Measurements from ENCODE around the gene MYO1G.

The MYO1G gene

DNA sequence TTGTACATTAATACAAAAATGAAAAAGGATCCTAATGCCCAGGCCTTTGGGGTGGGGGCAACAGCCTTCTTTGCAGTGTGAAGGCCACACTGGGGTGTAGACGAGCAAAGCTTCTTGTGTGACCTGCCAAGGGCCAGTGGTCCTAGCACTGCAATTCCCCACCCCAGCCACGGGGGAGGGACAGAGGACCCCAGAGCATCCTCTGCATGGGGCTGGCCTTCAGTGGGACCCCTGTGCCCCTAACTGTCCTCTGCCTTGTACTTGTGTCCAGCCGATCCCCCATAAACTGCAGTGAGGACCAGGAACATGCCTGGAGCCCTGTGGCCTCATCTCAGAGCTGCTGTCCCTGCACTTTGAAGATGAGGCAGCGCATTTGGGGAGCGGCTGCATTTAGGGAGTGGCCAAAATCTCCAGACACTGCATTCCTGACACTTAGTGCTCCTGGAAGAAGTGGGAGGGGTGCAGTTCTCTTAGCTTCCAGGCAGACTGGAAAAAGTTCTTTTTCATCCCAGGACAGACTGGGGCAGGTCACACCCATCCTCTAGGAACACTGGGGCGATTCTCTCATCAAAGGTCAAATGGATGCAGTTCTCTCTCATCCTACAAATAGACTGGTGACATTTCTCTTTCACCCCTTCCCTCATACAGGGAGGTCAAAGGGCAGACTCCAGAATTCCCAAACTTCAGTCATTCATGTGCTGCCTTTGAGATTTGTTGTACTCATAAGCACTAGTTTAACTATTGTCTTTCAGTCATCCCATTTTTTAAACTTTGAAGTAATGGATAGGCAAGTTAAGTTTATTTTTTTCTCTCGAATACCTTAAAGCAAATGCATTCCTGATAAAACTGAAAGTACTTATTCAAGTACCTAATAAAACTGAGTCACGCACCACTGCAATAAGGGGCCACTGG is 922 bp upstream of the MYO1G start:
- no peak for DNase-seq

DNA sequence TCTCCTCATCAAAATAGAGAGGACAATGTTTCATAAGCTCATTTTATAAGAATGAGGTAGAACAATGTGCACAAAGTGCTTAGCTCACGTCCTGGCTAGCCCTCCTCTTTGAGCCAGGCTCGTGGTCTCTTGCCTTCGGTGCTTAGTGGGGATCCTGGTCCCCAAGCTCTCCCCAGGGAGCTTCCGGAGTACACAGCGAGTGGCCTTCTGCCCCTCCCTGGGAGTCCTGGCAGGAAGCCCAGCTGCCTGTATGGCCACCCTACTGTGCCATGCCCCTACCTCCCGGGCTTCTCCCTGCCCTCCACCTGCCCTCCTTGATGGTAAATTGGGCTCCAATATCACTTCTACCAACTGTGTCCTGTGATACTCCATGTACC is 868 bp downstream of the MYO1G start:
- no peak for DNase-seq

DNA sequence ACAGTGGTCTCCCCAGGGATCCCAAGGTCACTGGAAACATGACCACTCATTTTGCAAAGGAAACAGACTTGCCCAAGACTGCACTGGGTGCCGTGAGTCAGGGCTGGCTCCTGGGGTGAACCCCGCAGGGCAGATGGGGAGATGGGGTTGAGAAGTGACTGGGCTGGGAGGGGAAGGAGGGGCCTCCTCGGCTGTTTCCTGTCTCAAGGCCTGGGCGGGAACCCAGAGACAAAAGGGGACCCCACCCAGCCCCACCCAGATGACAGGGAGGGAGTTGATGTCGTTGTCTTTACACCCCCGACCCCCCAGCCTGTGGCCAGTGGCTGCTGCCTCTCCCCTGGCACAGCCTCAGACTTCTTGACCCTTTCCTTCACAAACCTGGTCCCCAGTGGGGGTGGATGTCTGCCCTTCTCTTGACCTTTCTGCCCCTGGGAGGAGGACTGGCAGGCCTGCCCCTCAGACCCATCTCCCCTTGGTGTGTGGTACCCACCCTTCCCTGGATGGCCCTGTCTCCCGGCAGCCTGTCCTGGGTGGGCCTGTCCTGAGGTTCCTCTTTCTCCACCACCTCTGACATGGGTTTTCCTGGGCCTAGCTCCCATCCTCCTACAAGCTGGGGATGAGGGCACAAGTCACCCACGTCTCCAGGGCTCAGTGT is 1.4 kb downstream of the MYO1G start:
- DNase-seq, result no peak

DNA sequence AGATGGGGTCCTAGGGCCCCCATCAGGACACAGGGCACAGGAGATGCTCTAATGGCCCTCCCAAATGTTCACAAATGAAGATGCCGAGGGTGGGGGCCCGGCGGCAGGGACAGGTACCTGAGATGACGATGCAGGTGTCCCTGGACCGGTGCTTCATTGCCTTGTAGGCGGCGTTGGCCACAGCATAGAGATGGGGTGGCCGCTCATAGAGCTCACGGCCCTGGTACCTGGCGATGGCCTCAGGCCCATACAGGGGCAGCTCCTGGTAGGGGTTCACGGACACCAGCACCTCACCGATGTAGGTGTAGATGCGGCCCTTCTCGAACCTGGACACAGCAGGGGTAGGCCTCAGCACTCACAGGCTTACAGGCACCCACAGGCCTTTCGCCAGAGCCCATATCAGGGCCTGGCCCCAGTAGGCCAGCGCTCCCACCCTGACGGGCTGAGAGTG is 2.0 kb downstream of the MYO1G start:
- no peak for DNase-seq

DNA sequence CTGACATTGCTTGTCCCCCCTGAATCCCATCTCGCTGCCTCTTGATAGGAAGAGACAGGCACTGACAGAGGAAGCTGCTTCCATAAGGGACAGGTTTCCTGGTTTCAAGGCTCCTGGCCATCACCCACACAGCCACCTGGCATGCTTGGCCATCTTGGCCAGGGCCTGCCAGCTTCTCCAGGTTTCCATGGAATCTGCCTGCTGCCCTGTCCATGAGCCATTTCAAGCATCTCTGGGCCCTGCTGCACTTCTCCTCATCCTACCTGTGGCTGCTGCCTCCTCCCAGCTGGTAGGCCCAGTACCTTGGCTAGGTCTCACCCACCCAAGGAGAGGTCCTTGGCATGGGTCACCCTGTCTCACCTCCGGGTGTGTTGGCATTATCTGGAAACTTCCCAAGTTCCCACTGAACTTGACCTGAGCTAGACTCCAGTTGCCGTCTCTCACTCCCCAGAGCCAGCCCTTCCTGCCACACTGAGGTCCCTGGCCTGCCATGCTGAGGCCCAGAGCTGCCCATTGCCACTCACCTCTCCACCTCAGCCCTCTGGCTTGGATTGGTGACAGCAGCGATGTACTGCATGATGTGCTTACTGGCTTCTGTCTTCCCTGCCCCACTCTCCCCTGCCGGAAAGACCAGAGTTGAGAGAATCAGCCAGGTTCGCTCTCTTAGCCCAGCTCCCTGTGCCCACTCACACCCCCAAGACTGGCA is 2.6 kb downstream of the MYO1G start:
- no peak for DNase-seq

DNA sequence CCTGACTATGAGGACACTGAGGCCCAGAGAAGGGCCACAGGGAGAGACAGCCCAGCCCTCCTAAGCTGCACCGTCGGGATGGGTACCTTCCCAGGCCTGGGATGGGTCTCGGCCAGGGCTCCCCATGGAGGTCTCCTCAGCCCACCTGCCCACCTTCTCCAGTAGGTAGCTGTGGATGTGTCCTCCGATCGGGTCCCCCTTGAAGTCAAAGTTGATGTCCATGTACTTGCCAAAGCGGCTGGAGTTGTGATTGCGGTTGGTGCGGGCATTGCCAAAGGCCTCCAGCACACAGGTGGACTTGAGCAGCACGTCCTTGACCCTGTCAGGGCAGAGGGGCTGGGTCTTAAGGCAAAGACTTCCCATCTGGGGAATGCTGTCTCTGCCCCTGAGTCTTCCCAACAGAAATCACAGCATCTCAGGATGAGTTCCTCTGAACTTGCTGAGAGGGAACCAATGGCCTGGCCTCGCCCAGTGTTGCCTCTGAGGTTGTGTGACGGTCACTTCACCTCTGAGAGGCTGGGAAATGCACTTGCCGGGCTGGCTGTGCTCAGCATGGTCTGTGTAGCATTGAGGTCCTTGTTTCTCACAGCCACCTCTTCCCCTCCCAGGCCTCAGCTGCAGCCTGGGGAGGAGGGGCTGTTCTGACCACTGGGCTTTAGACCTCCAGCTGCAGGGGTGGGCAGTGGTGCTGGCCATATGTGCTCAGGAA is 3.3 kb downstream of the MYO1G start:
- DNase-seq, result no peak

DNA sequence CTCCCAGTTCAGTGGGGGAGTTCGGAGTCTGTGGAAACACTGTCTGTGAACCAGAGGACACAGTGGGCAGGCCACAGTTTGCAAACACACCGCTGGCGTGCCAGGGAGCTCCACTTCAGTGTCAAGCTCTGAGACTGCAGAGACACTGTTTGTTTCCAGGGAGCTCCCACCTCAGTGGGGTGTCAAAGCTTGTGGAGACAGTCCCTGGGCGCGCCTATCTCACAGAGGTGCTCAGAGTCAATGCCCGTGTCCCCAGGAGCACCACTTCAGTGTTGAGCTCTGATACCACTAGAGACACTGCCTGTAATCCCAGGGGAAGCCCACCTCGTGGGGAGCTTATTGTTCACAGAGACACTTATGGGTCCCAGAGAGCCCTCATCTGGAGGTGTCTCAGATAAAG is 4.3 kb downstream of the MYO1G start:
- DNase-seq, result no peak

DNA sequence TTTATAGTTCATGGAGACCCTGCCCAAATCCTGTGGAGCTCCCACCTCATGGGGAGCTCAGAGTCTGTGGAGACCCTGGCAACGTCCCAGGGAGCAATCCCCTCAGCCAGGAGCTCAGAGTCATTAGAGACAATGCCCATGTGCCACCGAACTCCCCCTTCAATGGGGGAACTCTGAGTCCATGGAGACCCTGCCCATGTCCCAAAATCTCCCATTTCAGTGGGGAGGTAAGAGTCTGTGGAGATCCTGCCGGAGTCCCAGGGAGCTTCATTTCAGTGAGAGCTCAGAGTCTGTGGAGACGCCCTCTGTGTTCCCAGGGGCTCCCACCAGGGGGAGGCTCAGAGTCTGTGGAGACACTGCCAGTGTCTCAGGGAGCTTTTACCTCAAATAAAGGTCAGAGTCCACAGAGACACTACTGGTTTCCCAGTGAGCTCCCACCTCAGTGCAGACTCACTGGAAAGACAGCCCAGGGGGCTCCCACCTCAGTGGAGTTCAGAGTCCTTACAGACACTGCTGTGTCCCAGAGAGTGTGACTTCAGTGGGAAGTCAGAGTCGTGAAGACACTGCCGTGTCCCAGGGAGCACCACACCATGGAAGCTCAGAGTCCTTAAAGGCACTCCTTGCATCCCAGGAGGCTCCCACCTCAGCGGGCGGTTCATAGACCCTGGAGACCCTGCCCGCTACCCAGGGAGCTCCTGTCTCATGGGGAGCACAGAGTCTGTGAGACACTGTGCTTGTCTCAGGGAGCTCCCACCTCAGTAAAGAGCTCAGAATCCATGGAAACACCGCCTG is 5.0 kb downstream of the MYO1G start:
- DNase-seq, result no peak

DNA sequence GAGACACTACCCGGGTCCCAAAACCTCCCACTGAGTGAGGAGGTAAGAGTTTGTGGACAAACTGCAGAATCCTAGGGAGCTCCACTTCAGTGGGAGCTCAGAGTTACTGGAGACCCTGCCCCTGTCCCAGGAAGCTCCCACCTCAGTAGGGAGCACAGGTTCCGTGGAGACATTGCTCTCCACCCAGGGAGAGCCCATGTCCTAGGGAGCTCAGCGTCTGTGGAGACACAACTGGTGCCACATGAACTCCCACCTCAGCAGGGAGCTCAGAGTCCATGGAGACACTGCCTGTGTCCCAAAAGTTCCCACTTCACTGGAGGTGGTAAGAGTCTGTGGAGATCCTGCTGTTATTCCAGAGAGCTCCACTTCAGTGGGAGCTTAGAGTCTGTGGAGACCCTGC is 6.3 kb downstream of the MYO1G start:
- DNase-seq, result no peak

DNA sequence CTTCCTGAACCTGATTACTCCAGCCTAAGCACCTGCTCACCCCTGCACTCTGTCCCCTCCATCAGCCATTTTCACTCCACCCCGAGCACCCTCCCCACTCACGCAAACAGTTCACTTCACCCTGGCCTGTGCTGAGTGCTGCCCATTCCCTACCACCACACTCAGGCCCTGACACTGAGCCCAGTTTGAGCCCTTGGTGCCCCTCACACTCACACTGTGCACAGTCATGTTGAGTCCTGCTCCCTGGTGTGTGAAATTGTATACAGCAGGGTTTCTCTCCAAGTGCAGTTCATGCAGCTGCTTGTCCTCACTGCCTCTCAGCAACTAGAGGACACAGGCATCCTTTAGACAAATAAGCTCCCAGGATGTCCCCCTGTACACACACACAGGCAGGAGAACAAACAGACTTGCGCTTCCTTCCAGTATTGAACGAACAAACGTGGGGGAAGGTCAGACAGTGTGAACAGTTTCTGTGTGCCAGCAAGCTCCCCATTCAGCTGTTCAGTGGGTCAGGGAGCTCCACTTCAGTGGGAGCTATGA is 6.8 kb downstream of the MYO1G start:
- DNase-seq, result no peak

DNA sequence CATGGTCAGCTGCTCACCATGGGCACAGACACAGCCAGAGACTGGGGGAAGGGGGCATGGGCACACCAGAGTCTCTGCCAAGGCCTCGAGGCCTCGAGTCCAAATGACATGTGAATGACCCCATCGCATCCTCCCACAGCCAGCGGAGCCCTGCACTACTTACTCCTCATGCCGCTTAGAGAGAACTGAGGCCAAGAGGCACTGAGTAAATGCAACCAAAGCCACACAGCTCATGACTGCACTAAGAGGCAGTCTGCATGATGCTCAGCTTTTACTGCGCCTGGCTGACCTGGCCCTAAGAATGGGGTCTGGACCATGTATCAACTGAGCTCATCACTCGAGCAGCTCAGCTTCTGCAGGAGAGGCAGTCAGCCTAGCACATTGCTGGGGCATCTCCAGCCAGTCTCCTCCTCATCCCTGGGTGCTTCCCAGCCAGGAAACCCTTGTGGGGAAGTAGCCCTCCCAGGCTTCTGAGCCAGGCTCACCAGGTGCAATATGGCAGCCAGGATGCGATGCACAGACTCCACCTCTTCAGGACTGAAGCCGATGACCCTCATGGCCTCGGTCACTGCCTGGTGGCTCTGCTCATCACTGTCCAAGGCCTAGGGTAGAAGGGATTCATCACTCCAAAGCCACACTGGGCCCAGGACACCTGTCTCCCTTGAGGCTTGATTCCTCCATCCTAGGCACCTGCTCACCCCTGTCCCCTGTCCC is 7.5 kb downstream of the MYO1G start:
- DNase-seq, result no peak

DNA sequence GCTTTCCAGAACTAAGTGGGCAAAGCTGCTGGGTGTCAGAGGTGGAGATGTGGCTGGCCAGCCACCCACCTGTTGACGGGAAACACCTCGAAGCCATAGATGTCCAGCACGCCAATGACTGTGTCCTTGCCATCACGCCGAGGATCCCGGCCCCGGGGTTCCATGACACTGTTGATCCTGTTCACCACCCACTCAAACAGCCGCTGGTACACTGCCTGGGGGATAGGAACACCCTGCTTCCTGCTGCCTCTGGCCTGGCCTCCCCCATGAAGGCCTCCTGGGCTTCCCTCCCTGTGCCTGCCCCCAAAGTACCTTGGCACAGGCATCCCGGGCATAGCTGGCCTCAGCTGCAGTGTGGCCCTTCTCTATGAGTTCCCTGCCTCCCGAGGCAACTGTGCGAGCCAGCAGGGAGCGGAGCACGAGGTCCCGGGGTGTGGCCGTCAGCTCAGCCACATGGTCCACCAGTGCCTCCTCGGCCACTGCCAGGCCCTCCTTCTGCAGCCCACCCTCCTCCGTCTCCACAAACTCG is 8.2 kb downstream of the MYO1G start:
- DNase-seq, result no peak

DNA sequence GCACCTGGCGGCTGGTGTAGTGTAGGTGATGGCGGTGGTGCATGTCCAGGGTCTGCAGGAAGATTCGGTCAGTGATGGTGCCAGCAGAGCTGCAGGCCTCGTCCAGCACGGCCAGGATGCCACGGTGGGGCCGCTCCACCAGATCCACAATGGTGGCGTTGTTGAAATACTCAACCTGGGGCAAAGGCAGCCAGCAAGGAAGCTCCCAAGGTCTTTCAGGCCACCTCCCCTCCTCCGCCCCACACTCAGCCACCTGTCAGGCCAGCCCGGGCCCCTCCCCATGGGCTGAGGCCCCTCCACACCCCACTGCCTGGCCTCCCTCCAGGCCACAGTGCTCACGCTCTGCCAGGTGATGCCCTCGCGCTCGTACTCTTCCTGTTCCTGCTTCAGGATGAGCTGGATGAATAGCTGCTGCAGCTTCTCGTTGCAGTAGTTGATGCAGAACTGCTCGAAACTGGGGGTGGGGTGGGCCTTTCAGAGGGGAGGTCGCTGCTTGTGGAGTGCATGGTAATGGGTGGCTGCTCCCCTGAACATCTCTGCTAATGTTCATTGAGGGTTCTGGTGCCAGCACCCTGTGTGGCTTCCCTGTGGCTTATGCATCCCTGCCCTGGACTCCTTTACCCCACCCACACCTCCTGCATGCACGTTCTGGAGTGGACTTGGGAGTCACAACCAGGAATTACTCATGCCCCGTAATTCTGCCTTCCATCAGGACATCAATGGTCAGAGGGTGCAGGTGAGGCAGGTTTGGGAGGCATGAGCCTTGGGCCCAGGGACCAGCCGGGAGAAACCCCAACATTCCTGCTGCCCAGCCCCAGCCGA is 8.9 kb downstream of the MYO1G start:
- DNase-seq, result no peak

DNA sequence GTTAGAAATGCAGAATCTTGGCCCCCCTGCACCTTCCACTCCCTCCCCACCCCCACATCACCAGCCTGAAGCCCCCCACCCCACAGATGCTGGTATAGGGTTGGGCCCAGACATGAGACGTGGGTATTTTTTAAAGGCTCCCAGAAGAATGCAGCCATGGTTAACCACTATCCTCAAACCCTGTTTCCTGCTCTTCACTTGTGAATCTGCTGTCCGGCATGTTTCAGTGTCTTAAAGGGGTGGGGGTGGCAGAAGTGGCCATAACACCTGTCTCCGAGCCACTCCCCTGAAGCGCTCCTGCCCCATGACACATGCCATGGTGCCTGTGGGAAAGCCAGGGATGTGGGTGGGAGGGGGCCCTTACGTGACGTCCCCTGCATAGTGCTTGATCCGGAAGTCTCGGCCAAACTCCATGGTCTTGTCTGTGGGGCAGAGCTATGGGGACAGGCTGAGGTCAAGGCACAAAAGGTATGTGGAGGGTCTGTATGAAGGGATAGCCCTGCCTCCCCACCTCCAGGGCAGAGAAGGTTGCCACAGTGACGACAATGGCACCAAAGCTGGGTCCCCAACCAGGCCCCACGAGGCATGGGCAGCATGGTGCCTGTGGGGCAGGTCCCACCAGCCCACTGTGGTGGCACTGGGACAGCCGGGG is 9.6 kb downstream of the MYO1G start:
- DNase-seq, result no peak

DNA sequence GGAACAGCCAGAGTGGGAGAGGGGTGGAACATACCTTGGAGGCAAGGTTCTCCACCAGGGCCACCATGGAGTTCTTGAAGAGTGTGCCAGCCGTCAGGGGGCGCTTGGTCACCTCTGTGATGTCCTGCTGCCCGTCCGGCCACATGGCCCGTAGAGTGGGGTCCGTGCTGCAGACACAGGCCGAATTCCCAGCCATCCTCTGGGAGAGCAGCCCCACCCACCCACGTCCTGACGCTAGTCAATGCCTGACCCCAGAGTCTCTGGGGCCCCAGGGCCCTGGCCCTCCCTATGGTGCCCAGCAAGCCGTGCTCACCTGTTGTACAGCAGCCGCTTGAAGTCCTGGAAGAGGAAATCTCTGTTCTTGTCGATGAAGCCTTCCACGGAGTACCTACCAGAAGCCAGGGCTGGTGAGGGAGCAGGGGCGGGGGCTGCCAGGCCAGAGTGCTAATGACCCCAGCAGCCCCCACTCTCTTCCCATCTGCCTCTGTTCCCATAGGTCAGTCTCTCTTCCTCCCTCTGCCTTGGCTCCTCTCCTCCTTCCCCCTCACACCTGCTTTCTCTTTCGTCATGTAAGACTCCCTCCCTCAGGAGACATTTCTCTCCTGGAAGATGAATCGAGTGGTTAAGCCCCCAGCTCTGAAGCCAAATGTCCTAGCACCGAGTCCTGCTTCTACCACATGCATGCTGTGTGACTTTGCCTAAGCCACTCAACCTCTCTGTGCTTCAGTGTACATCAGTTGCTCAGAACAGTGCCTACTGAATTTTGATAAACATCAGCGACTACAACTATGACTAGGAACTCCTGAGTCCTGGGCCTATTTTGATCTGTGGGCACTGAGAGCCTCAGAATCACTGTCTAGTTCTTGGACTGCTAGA is 11.0 kb downstream of the MYO1G start:
- DNase-seq, result no peak

DNA sequence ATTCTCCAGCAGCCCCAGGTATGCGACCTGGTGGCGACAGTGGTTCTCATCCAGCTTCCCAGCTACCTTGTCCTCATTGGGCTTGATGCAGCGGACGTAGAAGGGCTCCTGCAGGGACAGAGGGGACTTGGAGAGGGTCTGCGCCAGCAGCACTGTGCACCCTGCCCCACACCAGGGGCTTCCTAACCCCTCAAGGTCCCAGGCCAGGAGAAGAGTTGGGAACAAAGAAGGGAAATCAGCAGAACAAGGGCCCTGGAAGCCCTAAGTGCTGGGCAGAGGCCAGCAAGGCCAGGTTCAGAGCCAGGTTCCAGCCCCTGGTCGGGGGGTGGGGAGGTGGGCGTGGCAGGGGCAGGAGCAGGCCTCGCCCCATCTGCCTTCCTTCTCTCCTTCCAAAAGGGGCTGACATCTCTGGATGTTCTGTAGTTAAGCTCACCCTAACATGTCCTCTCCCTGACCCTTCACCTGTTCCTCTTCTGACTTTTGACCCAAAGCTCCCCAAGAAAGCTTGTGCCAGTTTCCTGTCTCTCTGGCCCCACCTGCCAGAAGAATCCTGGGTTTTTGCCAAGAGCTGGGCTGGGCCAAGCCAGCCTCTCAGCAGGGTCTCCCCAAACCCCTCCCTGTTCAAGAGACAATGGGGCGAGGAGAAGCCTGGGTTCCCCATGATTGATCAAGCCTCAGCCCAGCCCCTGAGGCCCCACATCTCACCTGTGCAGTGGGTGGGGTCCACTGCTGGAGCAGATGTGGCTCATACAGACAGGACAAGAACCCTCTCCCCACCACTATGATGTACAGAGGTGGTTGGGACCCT is 11.9 kb downstream of the MYO1G start:
- no peak for DNase-seq

DNA sequence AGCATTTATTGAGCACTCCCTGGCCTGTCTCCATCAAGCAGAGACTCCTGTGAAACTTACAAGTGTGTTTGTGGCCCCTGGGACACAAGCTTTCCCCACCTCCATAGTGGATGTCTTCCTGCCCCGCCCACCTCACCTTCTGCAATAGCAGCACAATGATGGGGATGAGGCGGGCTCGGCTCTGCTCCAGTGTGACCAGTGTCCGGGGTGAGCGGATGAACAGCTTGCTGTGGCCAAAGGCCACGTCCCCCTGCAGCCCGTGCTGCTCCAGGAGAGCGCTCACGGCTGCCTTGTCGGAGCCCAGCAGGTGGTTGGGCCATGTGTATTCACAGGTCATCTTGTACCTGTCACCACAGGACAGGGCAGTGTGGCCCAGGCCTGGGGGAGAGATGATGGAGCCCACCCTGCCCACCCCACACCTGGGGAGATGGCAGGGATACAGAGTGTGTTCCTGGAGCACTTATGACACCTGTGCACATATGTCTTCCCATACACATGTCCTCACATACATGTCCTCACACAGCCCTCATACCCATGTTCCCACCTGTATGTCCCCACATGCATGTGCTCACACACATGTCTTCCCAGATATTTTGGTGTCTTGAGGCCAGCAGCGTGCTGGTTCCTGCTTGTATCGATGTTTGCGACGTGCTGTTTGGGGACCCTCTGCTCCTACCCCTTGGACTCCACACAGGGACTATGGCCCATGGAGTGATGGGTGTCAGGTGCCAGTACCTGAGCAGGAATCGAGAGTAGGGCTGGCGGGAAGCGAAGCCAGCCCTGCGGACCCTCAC is 12.7 kb downstream of the MYO1G start:
- DNase-seq, result no peak

Data from NCI-H2171 treated with DMSO at 0.1 percent for 48 hours (cell line).